ENCODE data around the gene RYR3.
"Not testable (repeated sequence)": the region's sequence is repeated elsewhere in the genome, so short reads cannot be mapped to it uniquely, and the experiment has no call there.

Gene RYR3

DNA sequence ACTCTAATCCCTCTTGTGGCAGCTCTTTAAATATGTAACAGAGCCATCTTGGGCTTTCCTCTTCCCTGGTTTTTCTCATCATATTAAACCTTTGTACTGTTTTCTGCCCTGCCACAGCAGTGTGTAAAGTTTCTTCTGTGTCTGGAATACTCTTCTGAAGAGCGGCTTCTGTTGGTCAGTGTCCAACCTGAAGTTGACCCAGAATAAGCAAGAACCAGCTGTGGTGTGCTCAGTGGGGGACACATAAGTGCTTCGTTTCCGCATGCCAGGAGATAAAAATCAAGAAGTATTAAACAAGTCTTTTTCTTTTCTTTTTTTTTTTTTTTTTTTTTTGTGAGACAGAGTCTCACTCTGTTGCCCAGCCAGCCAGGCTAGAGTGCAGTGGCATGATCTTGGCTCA lies 484.3 kb downstream of the RYR3 start:
- no peak for DNase-seq

DNA sequence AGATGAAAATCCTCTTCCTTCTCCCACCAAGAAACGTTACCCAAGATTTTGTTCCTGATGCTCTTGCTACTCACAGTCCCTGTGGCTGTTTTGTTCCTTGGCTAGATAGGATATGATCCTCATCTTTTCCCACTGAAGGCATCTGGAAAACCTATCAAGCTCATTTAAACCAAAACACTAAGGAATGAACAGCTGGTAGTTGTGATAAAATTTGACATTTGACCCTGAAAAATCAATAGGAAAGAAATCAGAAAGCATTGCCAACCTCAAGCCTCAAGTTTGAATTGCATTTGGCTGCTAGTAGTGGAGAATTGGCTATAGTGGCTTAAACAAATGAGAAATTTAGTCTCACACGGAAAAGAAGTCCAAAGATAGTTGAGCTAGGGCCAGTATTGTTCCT lies 486.9 kb downstream of the RYR3 start:
- no peak for DNase-seq

DNA sequence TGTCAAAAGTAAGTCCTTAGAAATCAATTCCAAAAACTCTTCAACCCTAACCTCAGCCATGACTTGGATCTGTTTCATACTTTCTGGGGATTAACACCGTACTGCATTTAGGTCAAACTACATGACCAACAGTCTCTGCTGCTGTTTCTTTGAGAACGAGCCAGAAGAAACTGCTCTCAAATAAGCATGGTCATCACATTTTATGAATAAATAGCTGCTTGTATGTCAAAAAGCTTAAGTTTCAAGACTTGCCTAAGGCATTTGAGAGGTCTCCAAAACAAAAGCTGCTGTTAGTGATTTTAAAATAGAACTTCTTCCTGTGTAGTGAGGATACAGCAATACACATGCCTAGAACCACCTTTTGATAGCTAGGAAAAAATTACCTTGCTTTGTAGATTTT lies 491.2 kb downstream of the RYR3 start:
- no peak for DNase-seq

DNA sequence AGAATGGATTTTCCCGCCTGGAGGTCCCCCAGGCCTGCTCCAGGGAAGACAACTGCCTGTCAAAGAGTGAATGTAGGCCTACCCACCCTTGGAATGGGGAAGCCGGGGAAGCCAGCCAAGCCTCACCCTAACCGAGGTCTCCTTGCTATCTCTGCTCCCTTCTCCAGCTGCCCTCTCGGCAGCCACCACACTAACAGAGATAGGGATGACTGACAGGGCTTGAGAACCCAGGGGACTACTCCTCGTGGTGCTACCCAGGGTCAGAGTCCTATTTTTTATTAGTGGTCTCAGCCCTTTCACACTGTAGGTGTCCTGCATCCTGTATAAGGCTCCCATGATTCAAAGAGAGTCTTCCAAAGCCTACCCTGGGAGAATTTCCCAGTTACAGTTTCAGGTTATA lies 496.9 kb downstream of the RYR3 start:
- no peak for DNase-seq

DNA sequence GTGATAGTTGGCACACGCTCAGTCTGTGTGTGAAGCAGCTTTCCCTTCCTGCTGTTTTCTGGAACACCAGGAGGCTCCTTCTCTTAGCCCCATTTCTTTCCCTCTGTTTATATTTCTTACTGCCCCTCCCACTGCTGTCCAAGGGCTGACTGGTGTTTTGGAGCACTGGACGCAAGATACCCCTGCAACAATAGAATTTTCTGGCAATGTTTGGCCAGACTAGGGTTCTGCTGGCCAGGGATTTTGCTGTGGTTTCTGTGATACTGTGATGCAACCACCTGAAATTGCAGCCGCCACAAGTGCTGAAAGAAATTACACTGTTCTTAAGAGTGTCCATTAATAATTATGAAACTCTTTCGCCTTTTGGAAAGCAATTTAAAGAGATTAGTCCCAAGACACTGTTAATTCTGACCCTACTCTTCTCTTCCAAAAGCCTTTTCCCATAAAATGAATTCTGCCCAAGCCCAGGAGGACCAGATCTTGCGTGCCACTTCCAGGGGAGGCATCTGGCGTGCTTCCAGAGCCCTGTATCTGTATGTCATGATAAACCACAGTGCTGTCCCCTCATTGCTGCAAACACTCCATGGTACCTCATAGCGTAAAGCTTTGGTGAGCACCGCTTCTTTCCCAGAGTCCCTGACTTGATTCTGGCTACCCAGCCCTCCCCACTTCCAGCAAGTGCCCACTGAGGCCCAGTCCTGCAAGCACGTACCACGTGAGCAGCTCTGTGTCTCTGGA lies 498.1 kb downstream of the RYR3 start:
- DNase-seq, result no peak

DNA sequence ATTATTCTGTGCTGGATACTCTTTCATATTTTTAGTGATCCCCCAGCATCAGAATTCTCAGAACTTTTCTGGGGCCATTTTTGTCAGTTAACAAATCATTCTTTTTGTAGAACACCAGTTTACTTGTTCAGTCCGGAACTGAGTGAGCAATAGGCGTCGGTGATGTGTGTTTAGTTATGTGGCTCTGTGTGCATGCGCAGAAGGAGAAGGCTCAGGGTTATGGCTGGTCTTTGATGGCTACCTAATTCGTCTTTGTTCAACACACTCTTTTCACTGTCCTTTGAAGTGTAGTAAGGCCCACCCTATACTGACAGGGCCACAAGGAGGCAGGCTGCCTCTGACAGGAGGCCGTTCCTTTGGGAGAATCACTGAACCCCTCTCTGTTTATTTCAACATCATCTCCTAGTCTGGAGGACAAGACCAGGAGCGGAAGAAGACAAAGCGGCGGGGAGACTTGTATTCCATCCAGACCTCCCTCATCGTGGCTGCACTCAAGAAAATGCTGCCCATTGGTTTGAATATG lies 499.4 kb downstream of the RYR3 start:
- DNase-seq, result no peak

DNA sequence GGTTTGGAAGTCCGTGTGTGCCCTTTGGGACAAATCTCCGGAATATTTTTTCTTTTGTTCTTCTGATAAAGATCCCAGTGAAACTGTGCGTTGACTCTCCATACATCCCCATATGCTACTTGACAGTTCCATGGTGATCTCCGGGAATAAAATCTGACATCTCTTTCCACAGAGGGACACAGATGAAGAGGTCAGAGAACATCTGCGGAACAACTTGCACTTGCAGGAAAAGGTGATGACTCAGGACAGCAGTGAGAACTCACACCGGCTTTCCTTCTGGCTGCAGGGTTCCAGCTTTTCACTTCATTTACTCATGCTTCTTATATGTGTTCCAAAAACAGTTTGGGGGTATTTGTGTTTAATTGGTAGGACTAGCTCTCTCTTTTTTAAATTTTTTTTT lies 500.0 kb downstream of the RYR3 start:
- no peak for DNase-seq

DNA sequence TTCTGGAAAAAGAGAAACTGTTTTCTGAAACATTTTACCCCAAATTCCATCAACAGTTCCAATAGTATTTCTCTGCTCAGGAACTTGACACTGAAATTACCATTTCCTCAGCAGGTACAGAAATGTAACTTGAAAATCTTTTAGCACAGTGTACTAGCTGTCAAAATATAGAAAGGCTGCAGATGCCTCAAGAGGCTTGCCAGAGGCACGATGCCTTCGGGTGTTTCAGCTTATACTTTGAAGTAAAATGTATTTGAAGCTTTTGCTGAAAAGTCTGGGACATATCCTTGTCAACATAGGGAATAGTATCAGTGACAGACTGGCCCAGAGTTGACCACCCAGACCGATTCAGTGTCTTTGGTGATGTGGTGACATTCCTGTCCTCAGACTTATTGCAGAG lies 503.1 kb downstream of the RYR3 start:
- no peak for DNase-seq

DNA sequence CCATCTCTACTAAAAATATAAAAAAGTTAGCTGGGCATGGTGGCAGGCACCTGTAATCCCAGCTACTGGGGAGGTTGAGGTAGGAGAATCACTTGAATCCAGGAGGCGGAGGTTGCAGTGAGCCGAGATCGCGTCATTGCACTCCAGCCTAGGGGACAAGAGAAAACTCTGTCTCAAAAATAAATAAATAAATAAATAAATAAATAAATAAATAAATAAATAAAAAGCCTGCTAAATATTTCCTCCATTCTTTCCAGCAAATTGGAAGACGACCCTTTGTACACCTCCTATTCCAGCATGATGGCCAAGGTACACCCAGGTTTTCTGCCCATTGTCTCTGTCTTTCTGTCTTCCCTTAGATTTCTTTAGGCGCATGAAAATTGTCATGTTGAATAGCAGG lies 508.7 kb downstream of the RYR3 start:
- not testable (repeated sequence) for DNase-seq

DNA sequence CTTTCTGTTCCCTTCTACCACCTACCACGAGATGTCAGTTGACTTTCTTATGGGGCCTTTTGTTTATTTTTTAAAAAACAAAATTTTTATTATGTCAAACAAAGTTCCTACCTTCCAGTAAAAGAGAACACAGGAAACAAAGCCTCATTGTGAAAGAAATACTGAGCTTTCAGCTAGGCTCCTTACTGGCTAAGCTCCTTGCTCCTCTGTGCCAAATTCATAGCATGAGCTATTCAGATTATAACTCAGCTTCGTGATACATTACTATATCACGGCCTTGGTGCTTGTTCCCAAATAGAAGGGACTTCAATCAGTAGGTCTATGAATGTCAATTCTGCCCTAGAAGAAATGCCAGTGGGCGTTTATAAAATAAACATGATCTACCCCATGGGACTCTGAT lies 511.7 kb downstream of the RYR3 start:
- no peak for DNase-seq

DNA sequence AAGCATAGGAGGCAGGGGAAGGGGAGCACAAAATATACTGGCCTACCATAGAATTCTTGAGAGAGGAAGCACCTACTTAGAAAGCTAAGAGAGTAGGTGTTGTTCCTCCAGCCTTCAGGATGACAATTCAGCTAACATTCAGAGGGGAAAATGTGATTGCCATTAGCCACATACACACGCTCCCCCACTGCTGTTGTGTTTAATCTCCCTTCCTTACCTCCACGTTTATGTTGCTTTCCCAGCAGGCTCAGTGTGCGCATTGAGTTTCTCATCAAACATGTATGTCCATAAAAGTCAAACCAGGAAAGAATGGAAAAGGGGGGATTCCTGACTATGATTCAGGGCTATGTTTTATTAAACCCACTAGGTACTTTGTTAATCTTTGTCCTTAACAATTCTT lies 512.4 kb downstream of the RYR3 start:
- DNase-seq, result no peak

DNA sequence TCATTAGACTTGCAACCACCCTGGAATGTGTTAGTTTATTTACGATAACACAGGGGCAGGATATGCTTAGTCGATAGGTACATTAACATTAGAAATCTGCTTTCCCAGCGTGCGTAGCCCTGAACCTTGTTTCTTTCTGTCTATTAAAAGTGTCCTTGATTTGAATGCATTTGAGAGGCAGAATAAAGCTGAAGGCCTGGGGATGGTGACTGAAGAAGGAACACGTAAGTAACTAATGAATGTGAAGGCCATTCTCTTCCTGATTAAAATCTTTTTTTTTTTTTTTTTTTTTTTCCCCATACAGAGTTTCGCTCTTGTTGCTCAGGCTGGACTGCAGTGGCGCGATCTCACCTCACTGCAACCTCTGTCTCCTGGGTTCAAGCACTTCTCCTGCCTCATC lies 514.7 kb downstream of the RYR3 start:
- no peak for DNase-seq

DNA sequence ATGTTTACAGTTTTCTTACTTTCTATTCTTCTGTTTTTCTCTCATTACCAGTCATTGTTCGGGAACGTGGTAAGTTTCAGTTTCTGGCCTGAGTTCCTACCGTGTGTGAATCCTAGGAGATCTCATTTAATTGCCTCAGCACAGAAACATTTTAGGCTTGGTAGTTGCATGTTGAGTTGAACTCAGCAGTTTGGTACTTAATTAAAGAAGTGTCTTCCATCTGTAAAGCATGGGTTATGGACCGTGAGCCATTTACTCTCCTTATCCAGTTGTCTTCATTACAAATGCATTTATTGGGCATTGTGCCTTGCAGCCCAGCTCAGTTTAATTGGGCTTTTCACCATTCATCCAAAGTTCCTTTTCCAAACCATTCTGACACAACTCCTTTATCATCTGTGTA lies 515.4 kb downstream of the RYR3 start:
- DNase-seq, result no peak

DNA sequence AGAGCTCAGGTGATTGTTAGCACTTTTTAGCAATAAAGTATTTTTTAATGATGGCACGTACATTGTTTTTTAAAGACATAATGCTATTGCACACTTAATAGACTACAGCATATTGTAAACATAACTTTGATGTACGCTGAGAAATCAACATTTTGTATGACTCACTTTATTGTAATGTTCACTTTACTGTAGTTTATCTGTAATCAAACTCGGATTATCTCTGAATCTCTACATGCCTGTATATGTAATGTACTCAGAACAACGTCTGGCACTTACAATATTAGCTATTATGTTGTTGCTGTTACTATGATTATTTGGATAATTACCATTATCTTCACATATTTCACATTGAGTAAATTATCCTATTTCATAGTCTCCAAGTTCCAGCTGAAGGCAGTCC lies 519.6 kb downstream of the RYR3 start:
- DNase-seq, result no peak

DNA sequence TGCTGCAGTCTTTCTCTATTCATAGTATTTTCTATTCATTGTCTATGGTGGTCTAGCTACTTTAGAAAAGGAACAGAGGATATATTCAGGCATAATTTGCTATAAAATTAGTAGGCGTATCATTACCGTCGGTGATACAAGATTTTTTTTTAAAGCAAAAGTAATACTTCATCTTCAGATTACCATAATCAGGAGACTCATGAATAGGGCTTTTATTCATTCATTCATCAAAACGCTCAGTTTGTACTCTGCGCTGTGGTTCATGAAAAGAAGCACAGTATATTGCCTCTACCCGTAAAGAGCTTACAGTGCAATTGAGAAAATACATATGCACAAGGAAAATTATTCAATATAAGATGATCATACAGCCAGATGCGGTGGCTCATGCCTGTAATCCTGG lies 520.9 kb downstream of the RYR3 start:
- DNase-seq, result no peak

DNA sequence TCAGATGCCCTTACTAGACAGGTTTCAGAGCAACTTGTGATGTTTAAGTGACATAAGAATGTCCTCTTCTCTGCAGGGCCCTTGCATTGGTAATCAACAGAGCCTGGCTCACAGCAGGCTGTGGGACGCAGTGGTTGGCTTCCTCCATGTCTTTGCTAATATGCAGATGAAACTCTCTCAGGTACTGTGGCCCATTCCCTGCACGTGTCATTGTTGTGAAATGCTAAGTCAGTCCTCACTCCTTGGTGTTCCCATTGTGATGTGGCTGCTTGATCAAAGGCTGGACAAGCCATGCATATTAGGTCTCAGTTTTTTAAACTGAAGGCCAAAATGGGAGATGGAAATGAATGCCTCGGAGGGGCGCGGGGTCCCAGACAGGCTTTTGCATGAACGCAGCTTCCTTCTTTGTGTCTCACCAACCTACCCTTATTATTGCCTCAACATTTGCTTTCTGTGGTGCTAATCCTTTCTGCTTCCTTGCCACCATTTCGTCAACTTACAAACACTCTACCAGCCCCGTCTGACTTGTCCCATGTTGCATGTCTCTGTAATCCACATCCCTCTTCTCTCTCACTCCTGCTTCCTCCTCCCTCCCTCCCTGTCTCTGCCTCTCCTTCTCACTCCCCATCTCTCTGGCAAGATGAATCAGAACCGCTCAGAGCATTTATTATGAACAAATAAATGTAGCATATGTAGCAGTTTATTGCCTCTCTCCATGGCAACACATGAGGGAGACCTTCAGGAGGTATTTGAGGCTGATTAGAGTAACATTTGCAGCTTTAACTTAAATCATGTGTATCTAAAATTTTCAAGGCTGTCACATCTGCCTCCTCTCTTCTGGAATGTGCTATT lies 524.4 kb downstream of the RYR3 start:
- no peak for DNase-seq

DNA sequence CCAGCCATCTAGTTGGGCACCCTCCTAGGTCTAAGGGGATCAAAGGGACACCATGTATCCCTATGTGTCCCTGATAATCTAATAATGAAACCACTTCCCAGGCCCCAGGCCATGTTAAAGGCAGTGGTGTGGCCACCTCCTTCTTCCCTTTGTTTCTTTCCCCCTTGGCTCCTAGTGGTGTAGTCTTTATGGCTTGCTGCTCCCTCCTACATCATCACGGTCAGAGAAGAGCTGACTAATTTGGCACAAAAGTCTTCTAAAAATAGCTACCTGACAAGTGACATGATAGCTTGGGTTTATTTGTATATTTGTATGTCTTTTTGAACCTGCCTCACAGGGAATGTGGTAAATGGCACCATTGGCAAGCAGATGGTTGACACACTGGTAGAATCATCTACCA lies 526.5 kb downstream of the RYR3 start:
- no peak for DNase-seq

DNA sequence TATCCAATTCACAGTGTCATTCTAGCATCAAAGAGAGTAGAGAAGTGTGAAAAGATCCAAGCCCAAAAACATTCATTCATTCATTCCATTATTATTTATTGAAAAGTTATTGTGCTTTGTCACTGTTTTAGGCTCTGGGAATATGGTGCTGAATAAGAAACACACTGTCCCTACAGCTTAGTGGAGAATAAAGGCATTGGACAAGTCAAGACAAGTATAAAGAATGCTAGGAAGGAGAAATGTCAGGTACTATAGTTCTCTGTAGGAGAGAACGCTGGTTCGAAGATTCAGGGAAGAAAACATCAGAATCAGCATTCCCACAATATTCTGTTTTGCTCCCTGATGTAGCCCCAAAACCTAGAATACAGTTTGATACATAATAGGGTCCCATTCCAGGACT lies 528.8 kb downstream of the RYR3 start:
- no peak for DNase-seq

DNA sequence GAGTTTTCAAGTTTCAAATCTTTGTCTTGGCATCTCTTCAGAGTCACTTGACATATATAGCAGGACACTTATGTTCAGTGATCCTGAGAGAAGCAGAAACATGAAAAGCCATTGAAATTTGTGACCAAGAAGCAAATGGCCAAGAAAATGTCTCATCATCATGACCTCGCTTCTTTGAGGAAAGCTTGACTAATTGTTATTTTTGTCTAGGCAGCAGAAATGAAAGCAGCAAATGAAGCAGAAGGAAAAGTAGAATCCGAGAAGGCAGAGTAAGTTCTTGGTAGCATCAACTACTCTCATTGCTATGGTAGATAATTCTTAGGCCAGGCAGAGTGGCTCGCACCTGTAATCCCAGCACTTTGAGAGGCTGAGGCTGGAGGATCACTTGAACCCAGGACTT lies 529.8 kb downstream of the RYR3 start:
- no peak for DNase-seq

DNA sequence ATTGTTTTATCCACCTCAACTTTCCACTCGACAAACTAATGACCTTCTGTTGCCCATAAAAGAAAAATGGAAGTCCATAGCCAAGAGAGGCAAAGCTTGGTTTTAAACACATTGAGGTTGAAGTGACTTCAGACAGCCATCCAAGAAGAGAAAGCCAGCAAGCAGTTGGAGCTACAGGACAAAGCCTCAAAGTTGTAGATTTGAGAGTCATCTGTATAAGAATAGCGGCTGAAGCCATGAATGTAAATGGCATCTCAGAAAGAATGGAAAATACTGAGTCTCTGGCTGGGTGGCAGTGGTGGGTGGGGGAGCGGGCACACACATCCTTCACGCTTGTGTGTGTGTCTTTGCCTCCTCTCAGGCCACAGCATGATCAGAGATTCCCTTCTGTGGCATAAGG lies 533.4 kb downstream of the RYR3 start:
- no peak for DNase-seq

DNA sequence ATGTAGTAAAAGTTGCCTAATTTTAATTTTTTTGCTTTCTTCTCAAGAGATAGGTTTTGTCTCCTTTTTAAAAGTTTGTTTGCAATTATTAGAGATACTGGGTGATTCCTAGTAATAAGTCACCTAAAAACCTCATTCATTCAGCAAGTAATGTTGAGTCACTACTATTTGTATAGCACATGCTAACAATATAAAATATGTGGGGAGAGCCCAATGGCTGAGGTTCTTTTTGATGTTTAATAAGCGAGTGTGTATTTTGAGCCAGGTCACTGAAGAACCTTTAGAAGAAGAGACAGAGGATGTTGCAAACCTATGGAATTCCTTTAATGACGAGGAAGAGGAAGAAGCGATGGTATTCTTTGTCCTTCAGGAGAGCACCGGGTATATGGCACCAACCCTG lies 533.8 kb downstream of the RYR3 start:
- DNase-seq, result no peak

DNA sequence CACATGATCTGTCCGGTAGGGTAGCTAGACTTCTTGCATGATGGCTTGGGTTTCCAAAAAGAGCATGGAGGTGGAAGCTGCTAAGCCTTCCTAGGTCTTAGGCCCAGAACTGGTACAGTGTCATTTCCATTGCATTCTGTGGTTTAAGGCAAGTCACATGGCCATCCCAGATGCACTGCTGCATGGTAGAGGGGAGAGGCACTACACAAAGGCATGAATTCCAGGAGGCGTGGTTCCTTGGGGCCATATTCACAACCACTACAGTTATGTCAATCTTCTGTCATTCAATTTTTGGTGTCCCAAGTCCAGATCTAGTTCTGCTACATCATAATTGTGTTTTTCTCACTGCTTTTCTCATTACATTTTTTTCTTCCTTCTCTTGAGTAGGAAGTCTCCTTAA lies 535.4 kb downstream of the RYR3 start:
- DNase-seq, result no peak

DNA sequence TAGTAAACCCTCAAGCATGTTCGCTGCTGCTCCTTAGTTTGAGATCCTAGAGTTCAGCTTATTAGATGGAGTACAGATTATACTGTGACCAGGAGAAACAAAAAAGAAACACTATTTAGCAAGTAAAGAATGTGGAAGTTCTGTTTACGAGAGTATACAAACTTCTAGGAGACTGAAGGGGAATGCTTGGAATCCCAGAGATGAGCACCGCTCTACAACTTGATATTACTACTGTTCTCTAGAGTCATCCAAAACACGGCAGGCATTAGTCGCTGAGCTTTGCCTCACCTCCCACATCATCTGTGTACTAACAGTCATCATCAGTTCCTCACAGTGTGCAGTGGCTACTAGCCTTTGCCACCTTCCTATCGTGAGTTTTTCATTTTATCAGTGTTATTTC lies 536.1 kb downstream of the RYR3 start:
- no peak for DNase-seq

DNA sequence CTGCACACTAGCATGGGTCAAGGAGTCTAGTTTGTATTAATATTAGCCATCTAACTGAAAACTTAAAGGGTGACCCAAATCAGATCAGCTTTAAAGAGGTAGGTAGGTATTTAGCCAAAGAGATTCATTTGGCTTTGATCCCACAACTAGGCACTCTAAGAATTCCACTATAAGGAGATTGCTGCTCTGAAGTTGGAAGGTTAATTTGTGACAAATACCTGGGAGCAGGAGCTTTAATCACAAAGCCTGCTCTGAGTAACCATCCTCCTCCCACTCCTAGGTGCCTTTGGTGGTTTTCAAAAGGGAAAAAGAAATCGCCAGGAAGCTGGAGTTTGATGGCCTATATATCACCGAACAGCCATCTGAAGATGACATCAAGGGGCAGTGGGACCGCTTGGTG lies 537.2 kb downstream of the RYR3 start:
- DNase-seq, result no peak

DNA sequence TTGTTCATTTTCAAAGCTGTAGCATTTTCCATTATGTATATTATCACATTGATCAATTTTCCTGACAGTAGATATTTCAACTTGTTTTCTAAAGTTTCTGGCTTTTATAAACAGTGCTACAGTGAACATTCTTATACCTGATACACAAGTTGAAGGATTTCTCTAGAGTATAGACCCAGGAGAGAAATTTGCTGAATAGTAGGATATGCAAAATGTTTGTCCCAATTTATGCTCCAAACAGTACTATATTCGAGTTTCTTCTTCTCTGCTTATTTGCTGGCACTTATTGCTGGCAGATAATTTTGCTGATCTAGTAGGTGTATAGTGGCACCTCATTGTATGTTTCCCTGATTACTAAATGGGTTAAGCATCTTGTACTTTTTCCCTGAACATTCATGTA lies 540.3 kb downstream of the RYR3 start:
- DNase-seq, result no peak
